Ishikawa (cell line): ENCODE measurements around the gene NPR2.

ENCODE experiments used
- EGR1 ChIP-seq: IDR thresholded peaks from 2 replicates; pipeline ENCODE4 v1.6.1; 2012
- FOXM1 ChIP-seq: IDR thresholded peaks from 2 replicates; pipeline ENCODE4 v1.6.1; 2012; ENCODE audit warnings: low read depth, borderline replicate concordance
- YY1 ChIP-seq: IDR thresholded peaks from 2 replicates; pipeline ENCODE4 v1.6.1; 2012; ENCODE audit warnings: low read depth

DNA sequence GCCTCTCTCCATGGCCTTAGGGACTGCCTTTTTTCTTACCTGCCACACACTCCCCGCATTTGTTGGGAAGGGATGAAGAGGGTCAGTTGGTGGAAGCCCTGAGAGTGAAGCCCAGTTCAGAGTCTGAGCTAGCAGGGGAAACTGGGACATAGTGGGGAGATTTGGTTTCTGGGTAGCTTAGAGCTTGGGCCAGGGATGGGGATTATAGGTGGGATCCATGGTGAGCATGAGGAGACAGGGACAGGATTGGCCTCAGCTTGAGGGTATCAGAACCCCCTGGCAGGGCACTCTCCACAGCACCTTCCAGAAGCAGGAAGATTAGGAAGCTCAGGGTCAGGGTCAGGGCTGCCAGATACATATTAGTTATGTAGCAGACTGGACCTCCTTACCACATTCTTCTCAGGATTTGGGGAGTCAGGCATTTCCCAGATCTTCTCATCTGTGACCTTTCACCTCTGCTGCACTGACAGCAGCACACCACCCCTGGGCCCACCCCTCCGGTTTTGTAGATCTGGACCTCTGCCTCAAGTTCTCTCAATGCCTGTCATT lies 61.0 kb downstream of the NPR2 start:
- no peak for TF ChIP-seq YY1
- TF ChIP-seq EGR1, result no peak
- no peak for TF ChIP-seq FOXM1
